ENCODE measurements around the gene PRIMPOL. TPM values are rescaled to one million over a fixed set of nuclear protein-coding genes. Genes with fewer than 3 reads are reported as not detected.
"Not testable (repeated sequence)": the region's sequence is repeated elsewhere in the genome, so short reads cannot be mapped to it uniquely, and the experiment has no call there.

The PRIMPOL gene
- total RNA-seq, 2 donors from 2014 or later = 16.0 to 21.6 TPM

GRCh38 chr4:184655889-184656869 lies 6.6 kb downstream of the PRIMPOL start:
- intact Hi-C loops (cut with DNase I) = no loop called here
- H3K4me1 ChIP-seq = no peaks in the 10 kb centered on the region

GRCh38 chr4:184657144-184657543 lies 7.6 kb downstream of the PRIMPOL start:
- Histone ChIP-seq H3K27me3 (no peaks in the 10 kb centered on the region), H3K9me3 (no peaks in the 10 kb centered on the region), H3K36me3 (no peaks in the 10 kb centered on the region), H3K27ac (no peak overlapping the region), H3K9ac (ENCODE audit: low read depth in 2 of 2, low read length in 2 of 2) (no peak overlapping the region), H3K4me3 (no peak overlapping the region), H3K4me1 (no peaks in the 10 kb centered on the region)
- DNase-seq = no peak
- TF ChIP-seq, protein P1, sequence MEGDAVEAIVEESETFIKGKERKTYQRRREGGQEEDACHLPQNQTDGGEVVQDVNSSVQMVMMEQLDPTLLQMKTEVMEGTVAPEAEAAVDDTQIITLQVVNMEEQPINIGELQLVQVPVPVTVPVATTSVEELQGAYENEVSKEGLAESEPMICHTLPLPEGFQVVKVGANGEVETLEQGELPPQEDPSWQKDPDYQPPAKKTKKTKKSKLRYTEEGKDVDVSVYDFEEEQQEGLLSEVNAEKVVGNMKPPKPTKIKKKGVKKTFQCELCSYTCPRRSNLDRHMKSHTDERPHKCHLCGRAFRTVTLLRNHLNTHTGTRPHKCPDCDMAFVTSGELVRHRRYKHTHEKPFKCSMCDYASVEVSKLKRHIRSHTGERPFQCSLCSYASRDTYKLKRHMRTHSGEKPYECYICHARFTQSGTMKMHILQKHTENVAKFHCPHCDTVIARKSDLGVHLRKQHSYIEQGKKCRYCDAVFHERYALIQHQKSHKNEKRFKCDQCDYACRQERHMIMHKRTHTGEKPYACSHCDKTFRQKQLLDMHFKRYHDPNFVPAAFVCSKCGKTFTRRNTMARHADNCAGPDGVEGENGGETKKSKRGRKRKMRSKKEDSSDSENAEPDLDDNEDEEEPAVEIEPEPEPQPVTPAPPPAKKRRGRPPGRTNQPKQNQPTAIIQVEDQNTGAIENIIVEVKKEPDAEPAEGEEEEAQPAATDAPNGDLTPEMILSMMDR (IDR thresholded peaks at IDR 0.05) = no peak
- intact Hi-C loops (cut with DNase I) = no loop called here

More at GRCh38 chr4:184655889-184656869, 6.6 kb downstream of the PRIMPOL start:
- Histone ChIP-seq H3K36me3 (no peaks in the 10 kb centered on the region), H3K27me3 (no peaks in the 10 kb centered on the region), H3K27ac (no peak overlapping the region), H3K9me3 (no peaks in the 10 kb centered on the region), H3K9ac (ENCODE audit: low read depth in 2 of 2, low read length in 2 of 2) (no peak overlapping the region), H3K4me3 (no peak overlapping the region)
- TF ChIP-seq, protein P1 (IDR thresholded peaks at IDR 0.05) = no peak
- no peak for DNase-seq

GRCh38 chr4:184657820-184658219 lies 8.3 kb downstream of the PRIMPOL start:
- H3K27me3 ChIP-seq; H3K4me3 ChIP-seq; DNase-seq; intact Hi-C loops (cut with DNase I); H3K4me1 ChIP-seq; H3K9ac ChIP-seq (ENCODE audit: low read depth in 2 of 2, low read length in 2 of 2); H3K9me3 ChIP-seq; H3K27ac ChIP-seq; H3K36me3 ChIP-seq: not testable (repeated sequence)

DNA sequence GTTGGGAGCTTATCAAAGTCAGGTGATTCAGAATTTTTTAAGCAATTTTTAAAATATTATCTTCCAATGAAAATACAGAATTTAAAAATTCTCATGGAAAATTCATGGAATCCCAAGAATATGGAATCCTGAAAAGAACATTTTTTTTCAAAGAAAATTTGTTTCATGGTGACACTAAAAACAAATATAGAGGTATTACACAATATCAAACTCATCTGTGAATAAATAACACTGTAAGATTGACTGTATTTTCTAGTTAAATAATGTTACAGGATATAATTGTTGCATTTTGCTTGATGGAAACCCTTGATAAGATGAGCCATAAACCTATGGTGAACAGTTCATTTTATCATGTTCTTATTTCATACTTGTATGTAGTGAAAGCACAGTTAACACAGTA lies 11.4 kb downstream of the PRIMPOL start:
- Histone ChIP-seq H3K27ac (no peak overlapping the region), H3K4me1 (no peaks in the 10 kb centered on the region), H3K27me3 (no peaks in the 10 kb centered on the region), H3K4me3 (no peak overlapping the region), H3K36me3 (no peaks in the 10 kb centered on the region), H3K9ac (ENCODE audit: low read depth in 2 of 2, low read length in 2 of 2) (no peak overlapping the region), H3K9me3 (no peaks in the 10 kb centered on the region)
- no peak for DNase-seq
- TF ChIP-seq, protein P1 (IDR thresholded peaks at IDR 0.05) = no peak
- intact Hi-C loops (cut with DNase I) = no loop called here

GRCh38 chr4:184662236-184662635 lies 12.7 kb downstream of the PRIMPOL start:
- no peak for DNase-seq
- Histone ChIP-seq H3K36me3 (no peaks in the 10 kb centered on the region), H3K27me3 (no peaks in the 10 kb centered on the region), H3K4me1 (no peaks in the 10 kb centered on the region), H3K27ac (no peak overlapping the region), H3K9me3 (no peaks in the 10 kb centered on the region), H3K4me3 (no peak overlapping the region), H3K9ac (ENCODE audit: low read depth in 2 of 2, low read length in 2 of 2) (no peak overlapping the region)
- intact Hi-C loops (cut with DNase I) = no loop called here
- TF ChIP-seq, protein P1 (IDR thresholded peaks at IDR 0.05) = no peak
